Measurements from ENCODE around the gene PRKCA.
"Not testable (repeated sequence)": the region's sequence is repeated elsewhere in the genome, so short reads cannot be mapped to it uniquely, and the experiment has no call there.

The PRKCA gene

GRCh38 chr17:66578781-66579489 is 276.5 kb downstream of the PRKCA start:
- DNase-seq (ENCODE audit: low spot score) = no peak

- no peak for DNase-seq (ENCODE audit: low spot score)
These were observed 277.1 kb downstream of the PRKCA start for GRCh38 chr17:66579556-66579955.

GRCh38 chr17:66580184-66580955 is 278.0 kb downstream of the PRKCA start:
- no peak for DNase-seq (ENCODE audit: low spot score)

- DNase-seq (ENCODE audit: low spot score) = no peak
These were observed 278.6 kb downstream of the PRKCA start for GRCh38 chr17:66580956-66581391.

- DNase-seq (ENCODE audit: low spot score) = no peak
These were observed 280.1 kb downstream of the PRKCA start for GRCh38 chr17:66582373-66583111.

- no peak for DNase-seq (ENCODE audit: low spot score)
These were observed 280.8 kb downstream of the PRKCA start for GRCh38 chr17:66583112-66583748.

GRCh38 chr17:66584927-66585326 is 282.5 kb downstream of the PRKCA start:
- no peak for DNase-seq (ENCODE audit: low spot score)

- DNase-seq (ENCODE audit: low spot score) = no peak
These were observed 283.1 kb downstream of the PRKCA start for GRCh38 chr17:66585472-66585871.

- no peak for DNase-seq (ENCODE audit: low spot score)
These were observed 287.5 kb downstream of the PRKCA start for GRCh38 chr17:66589892-66590291.

- DNase-seq (ENCODE audit: low spot score) = no peak
These were observed 290.7 kb downstream of the PRKCA start for GRCh38 chr17:66593116-66593515.

GRCh38 chr17:66595893-66596292 is 293.5 kb downstream of the PRKCA start:
- no peak for DNase-seq (ENCODE audit: low spot score)

- DNase-seq (ENCODE audit: low spot score) = no peak
These were observed 300.4 kb downstream of the PRKCA start for GRCh38 chr17:66602659-66603384.

GRCh38 chr17:66604376-66604775 is 302.0 kb downstream of the PRKCA start:
- no peak for DNase-seq (ENCODE audit: low spot score)

- DNase-seq (ENCODE audit: low spot score) = no peak
These were observed 303.1 kb downstream of the PRKCA start for GRCh38 chr17:66605541-66605940.

GRCh38 chr17:66610361-66611133 is 308.1 kb downstream of the PRKCA start:
- DNase-seq (ENCODE audit: low spot score) = no peak

- DNase-seq (ENCODE audit: low spot score) = no peak
These were observed 309.0 kb downstream of the PRKCA start for GRCh38 chr17:66611397-66611796.

- no peak for DNase-seq (ENCODE audit: low spot score)
These were observed 310.6 kb downstream of the PRKCA start for GRCh38 chr17:66612993-66613392.

GRCh38 chr17:66614469-66614868 is 312.1 kb downstream of the PRKCA start:
- DNase-seq (ENCODE audit: low spot score) = no peak

GRCh38 chr17:66619206-66619605 is 316.8 kb downstream of the PRKCA start:
- no peak for DNase-seq (ENCODE audit: low spot score)

- no peak for DNase-seq (ENCODE audit: low spot score)
These were observed 318.1 kb downstream of the PRKCA start for GRCh38 chr17:66620528-66620927.

- not testable (repeated sequence) for DNase-seq (ENCODE audit: low spot score)
These were observed 322.2 kb downstream of the PRKCA start for GRCh38 chr17:66624630-66625029.

Measured in activated CD4-positive, alpha-beta T cell treated with anti-CD3 and anti-CD28 coated beads, Interleukin-2, Interleukin-4, amounts not matched to agents 100 ng/mL and 50 ng/mL, durations not matched to agents 16 hours and 8 hours (primary cell).